Gastrocnemius medialis (tissue), 4 donors: ENCODE data around the gene CREG1. TPM values are rescaled to one million over a fixed set of nuclear protein-coding genes. Genes with fewer than 3 reads are reported as not detected.

Experiments
- ATAC-seq, 2 donors: fragments of 150-250 bp; one replicate each; pipeline ENCODE4 v1.9.1; 2016
- DNase-seq, 2 donors: peaks; one replicate each; pipeline ENCODE4 v3.0.0-alpha.2; 2019
- H3K27ac ChIP-seq, 4 donors: fragments of 200-600 bp; sonication (generic); 1 replicate in 1 of 4; 2 replicates in 3 of 4; pipeline ENCODE4 v1.5.1; 2016 to 2018; ENCODE audit warnings: mild to moderate bottlenecking in 2 of 4, moderate library complexity in 1 of 4
- H3K27me3 ChIP-seq, 3 donors: fragments of 200-600 bp; sonication (generic) in 2 of 3; 1 replicate in 1 of 3; 2 replicates in 2 of 3; pipeline versions ENCODE4 v1.5.1 to v1.6.0; 2016 to 2019; ENCODE audit warnings: mild to moderate bottlenecking in 1 of 3, moderate library complexity in 1 of 3
- H3K36me3 ChIP-seq, 2 donors: fragments of 200-600 bp; sonication (generic) in 1 of 2; one replicate each; pipeline ENCODE4 v1.5.1; 2017 to 2018
- H3K4me1 ChIP-seq, 2 donors: fragments of 200-600 bp; sonication (generic) in 1 of 2; one replicate each; pipeline ENCODE4 v1.5.1; 2016 to 2017; ENCODE audit warnings: mild to moderate bottlenecking in 2 of 2
- H3K4me3 ChIP-seq, 4 donors: fragments of 200-600 bp; sonication (generic) in 3 of 4; 1 replicate in 1 of 4; 2 replicates in 3 of 4; pipeline ENCODE4 v1.5.1; 2016 to 2019; ENCODE audit warnings: mild to moderate bottlenecking in 2 of 4
- H3K9me3 ChIP-seq, 3 donors: fragments of 200-600 bp; sonication (generic) in 2 of 3; 1 replicate in 1 of 3; 2 replicates in 2 of 3; pipeline ENCODE4 v1.5.1; 2016 to 2019
- POLR2A ChIP-seq, 2 donors: fragments of 450-650 bp; IDR thresholded peaks; one replicate each; pipeline ENCODE4 v1.6.1; 2017; ENCODE audit warnings: antibody characterized with exemption in 2 of 2, mild to moderate bottlenecking in 2 of 2, moderate library complexity in 2 of 2
- in situ Hi-C, 4 donors: fragments of 200-750 bp; cut with MboI; loops; one replicate each; pipeline versions ENCODE4 v1.15.0 to v1.8.0; 2017; ENCODE audit warnings: low sequenced_read_pairs in 4 of 4
- intact Hi-C: fragments of 100-400 bp; cut with DNase I; formaldehyde crosslinking; loops from one replicate; pipeline ENCODE4 v1.15.1; 2023; ENCODE audit warnings: low total_unique reads
- total RNA-seq, 4 donors: library from RNA; depleted of rRNA; stranded (reverse); fragments of >200 nt; gene quantifications; one replicate each; pipeline versions ENCODE4 v1.1.0 to v1.2.3, GENCODE V29; 2016
- TF ChIP-seq, protein P1 (sequence below), 5 experiments: fragments of 450-650 bp in 3 of 5; fragments of 200-600 bp in 2 of 5; sonication (generic) in 2 of 5; IDR thresholded peaks in 4 of 5; conservative IDR thresholded peaks in 1 of 5; 1 replicate in 4 of 5; 2 replicates in 1 of 5; pipeline ENCODE4 v1.5.1; 2016 to 2019; ENCODE audit warnings: antibody characterized with exemption in 5 of 5, mild to moderate bottlenecking in 3 of 5, moderate library complexity in 3 of 5

CREG1 gene
- total RNA-seq, 4 donors from 2014 or later = 69.9 to 99.6 (median 80.7) TPM

DNA sequence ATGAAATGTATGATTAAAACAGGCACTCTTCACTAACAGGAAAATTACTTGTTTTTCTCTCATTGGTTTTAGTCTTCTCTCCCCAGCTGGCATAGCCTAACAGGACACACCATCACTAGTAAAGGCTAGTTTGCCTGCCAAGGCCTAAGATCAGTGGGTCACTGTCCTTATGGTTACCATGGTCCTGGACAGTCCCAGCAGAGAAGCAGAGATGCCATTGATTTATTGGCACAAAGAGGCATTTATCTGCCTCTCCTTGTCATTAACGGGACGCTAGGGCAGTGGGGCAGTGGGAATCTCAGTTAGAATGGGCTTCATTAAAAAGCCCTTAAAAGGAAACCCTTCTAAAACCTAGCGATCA, 49.1 kb downstream of the CREG1 start:
- Histone ChIP-seq H3K27ac (no peak overlapping the region), H3K36me3 (no peaks in the 10 kb centered on the region), H3K4me1 (no peaks in the 10 kb centered on the region), H3K27me3 (no peaks in the 10 kb centered on the region), H3K9me3 (no peaks in the 10 kb centered on the region), H3K4me3 (no peak overlapping the region)
- no peak for DNase-seq
- intact Hi-C loops (no loop called here), in situ Hi-C loops (no loop called here)
- no peak for ATAC-seq
- TF ChIP-seq, protein P1, sequence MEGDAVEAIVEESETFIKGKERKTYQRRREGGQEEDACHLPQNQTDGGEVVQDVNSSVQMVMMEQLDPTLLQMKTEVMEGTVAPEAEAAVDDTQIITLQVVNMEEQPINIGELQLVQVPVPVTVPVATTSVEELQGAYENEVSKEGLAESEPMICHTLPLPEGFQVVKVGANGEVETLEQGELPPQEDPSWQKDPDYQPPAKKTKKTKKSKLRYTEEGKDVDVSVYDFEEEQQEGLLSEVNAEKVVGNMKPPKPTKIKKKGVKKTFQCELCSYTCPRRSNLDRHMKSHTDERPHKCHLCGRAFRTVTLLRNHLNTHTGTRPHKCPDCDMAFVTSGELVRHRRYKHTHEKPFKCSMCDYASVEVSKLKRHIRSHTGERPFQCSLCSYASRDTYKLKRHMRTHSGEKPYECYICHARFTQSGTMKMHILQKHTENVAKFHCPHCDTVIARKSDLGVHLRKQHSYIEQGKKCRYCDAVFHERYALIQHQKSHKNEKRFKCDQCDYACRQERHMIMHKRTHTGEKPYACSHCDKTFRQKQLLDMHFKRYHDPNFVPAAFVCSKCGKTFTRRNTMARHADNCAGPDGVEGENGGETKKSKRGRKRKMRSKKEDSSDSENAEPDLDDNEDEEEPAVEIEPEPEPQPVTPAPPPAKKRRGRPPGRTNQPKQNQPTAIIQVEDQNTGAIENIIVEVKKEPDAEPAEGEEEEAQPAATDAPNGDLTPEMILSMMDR (IDR thresholded peaks at IDR 0.05 in 4 of 5, conservative IDR thresholded peaks at IDR 0.05 in 1 of 5) = no peak
- no peak for TF ChIP-seq POLR2A (IDR thresholded peaks at IDR 0.05)

DNA sequence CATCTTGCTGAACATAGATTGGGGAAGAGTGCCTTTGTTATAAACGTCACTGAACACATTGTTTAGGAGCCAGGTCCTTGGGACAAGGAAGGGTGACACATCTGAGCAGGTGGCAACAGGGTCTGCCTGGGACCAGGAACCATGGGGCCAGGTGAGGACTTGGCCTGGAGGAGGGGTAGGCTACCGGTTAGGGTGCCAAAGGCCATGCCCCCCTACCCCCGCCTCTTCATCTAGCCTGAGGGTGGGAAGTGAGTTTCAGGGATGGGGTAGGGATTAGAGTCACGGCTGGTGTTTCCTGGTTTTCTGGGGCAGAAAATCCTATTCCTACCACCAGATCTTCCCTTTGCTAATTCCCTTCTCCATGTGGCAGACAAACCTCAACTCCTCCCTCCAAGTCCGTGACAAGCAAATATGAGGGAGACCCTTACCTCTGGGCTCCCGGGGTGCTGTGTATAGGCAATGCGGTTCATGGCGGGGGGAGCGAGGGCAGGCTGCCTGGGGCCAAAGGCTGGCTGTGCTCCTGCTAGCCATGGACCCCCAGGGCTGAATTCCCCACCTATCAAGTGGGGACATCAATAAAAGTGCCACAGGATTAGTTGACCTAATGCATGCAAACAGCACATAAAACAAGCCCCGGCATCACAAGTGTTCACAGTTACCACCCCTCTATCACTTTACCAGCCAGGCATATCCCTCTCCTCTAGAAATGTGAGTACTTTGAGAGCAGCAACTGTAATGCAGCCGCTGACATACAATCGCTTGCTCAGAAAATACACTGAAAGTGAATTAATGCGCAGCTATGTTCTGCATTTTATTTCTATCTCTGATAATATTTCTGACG, 49.7 kb downstream of the CREG1 start:
- no peaks in the 10 kb centered on the region for H3K27me3 ChIP-seq

DNA sequence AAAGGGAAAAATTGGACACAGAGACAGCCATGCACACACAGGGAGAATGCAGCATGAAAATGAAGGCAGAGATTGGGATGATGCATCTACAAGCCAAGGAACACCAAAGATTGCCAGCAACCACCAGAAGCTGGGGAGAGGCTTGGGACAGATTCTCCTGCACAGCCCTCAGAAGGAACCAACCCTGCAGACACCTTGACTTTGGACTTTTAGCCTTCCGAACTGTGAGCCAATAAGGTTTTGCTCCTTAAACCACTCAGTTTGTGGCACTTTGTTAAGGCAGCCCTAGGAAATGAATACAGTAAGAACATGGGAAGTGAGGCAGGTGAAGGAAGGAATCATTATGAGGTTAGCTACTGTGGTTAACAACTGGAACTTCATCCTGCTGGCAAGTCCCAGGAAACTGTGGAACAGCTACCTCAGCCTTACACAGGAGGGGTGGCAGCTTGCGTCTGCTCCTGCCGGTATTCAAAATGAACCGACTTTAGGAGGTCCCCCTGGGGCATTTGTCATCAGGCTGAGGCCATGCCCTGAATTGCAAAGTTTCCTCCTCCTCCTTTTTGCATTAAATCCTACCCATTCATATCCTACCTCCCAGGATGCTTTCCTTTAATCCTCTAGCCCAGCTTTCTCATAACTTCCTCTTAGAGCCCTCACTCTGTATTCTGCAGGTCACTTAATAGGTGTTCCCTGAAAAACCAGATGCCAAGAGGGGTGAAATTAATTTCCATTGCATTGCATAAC, 50.7 kb downstream of the CREG1 start:
- Histone ChIP-seq H3K27me3 (no peaks in the 10 kb centered on the region), H3K4me3 (no peak overlapping the region), H3K36me3 (no peaks in the 10 kb centered on the region), H3K27ac (no peak overlapping the region), H3K9me3 (no peaks in the 10 kb centered on the region), H3K4me1 (no peaks in the 10 kb centered on the region)
- ATAC-seq (no peak), DNase-seq (no peak)
- TF ChIP-seq, protein P1 (IDR thresholded peaks at IDR 0.05 in 4 of 5, conservative IDR thresholded peaks at IDR 0.05 in 1 of 5) = no peak
- TF ChIP-seq POLR2A (IDR thresholded peaks at IDR 0.05) = no peak
- intact Hi-C loops = no loop called here
- in situ Hi-C loops = no loop called here

More for the DNA sequence above, 49.7 kb downstream of the CREG1 start:
- Histone ChIP-seq H3K4me1 (no peaks in the 10 kb centered on the region), H3K27ac (no peak overlapping the region), H3K9me3 (no peaks in the 10 kb centered on the region), H3K4me3 (no peak overlapping the region), H3K36me3 (no peaks in the 10 kb centered on the region)
- intact Hi-C loops (no loop called here), in situ Hi-C loops (no loop called here)
- ATAC-seq (no peak), DNase-seq (no peak)
- TF ChIP-seq, protein P1 (IDR thresholded peaks at IDR 0.05 in 4 of 5, conservative IDR thresholded peaks at IDR 0.05 in 1 of 5) = no peak
- TF ChIP-seq POLR2A (IDR thresholded peaks at IDR 0.05) = no peak

DNA sequence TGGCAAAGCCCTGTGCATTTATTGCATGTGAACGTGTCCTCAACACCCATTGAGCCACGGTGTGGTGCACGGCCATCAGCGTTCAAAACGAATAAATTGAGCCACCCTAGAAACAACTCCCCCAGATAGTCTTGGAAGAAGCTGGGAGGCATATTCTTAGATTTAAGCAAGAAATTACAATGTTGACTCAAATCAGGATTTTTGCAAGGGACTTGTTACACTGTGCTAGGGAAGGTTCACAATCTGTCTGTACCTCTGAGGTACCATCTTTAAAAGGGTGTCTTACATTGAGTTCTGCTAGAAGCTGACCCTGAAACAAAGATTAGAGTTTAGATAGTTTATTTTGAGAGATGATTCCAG, 51.4 kb downstream of the CREG1 start:
- intact Hi-C loops = no loop called here
- no peaks in the 10 kb centered on the region for H3K36me3 ChIP-seq
- no peak overlapping the region for H3K27ac ChIP-seq
- no peak for ATAC-seq
- in situ Hi-C loops = no loop called here
- no peaks in the 10 kb centered on the region for H3K27me3 ChIP-seq
- no peaks in the 10 kb centered on the region for H3K9me3 ChIP-seq
- H3K4me1 ChIP-seq = no peaks in the 10 kb centered on the region
- H3K4me3 ChIP-seq = no peak overlapping the region
- TF ChIP-seq, protein P1 (IDR thresholded peaks at IDR 0.05 in 4 of 5, conservative IDR thresholded peaks at IDR 0.05 in 1 of 5) = no peak
- TF ChIP-seq POLR2A (IDR thresholded peaks at IDR 0.05) = no peak
- DNase-seq = no peak
